NCI-H748 (cell line): Measurements from ENCODE around the gene ABRACL.

ENCODE experiments used
- DNase-seq: peaks from one replicate; lab custom pipeline; 2025; ENCODE audit not compliant: unreplicated experiment; lab: John Stamatoyannopoulos, UW

The ABRACL gene

GRCh38 chr6:139053382-139053781 is 24.8 kb downstream of the ABRACL start:
- no peak for DNase-seq

- no peak for DNase-seq
Observed at GRCh38 chr6:139054001-139054400, 25.5 kb downstream of the ABRACL start.

DNA sequence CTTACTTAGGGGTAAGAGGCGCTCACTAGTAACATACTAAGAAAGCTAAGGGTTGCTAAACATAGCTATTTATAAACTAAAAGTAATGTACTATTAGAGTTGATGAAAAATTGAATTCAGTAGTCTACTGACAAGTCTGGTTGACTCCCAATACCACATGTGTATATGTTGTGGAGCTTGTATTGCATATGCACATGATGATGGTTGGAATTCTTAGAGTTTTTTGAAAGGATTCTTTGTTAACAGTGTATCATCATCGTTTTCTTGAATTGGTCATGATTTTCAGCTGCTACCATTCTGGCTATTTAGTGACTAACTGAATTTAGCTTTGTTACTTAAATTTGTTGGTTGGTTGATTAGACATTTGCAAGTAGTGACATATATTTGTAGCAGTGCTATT is 27.2 kb downstream of the ABRACL start:
- no peak for DNase-seq

DNA sequence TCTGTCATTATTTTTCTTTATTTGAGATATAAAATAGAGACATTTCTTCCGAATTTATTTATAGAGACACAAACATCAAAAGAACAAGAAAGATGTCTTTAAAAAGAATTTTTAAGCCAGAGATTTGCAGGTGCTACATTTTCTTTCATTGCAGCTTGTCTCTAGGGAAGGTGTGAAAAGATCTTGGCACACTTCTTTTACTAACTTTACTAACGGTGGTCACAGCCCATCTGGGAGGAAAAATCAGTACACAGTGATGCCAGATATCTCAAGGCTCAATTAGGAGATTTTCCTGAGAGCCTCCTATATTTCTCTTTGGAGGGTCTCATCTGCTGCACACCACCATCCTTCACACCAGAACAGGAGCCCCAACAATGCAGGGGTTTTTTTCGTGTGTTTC is 29.5 kb downstream of the ABRACL start:
- no peak for DNase-seq

- DNase-seq: no peak
Observed at GRCh38 chr6:139060332-139060731, 31.8 kb downstream of the ABRACL start.

- no peak for DNase-seq
Observed at GRCh38 chr6:139062932-139063646, 34.5 kb downstream of the ABRACL start.

GRCh38 chr6:139064981-139065665 is 36.6 kb downstream of the ABRACL start:
- no peak for DNase-seq

GRCh38 chr6:139066080-139066479 is 37.5 kb downstream of the ABRACL start:
- DNase-seq: no peak

DNA sequence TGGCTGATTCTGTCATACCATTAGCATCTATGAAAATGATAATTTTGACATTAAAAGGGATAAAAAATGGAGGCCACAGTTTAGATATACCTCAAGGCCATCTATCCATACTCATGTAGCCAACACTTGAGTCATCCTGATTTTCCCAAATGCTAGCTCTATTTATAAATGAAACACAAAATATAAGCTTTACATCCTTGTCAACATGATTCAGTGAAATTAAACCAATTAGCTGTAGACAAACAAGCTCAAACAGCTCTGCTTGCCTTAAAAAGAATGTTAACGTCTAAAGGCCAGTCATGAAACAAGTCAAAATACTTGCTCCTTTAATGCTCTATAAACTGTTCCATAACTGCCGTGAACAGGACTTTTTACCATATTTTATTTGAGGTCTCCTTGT is 40.3 kb downstream of the ABRACL start:
- DNase-seq: no peak

- no peak for DNase-seq
Observed at GRCh38 chr6:139073118-139073517, 44.6 kb downstream of the ABRACL start.

DNA sequence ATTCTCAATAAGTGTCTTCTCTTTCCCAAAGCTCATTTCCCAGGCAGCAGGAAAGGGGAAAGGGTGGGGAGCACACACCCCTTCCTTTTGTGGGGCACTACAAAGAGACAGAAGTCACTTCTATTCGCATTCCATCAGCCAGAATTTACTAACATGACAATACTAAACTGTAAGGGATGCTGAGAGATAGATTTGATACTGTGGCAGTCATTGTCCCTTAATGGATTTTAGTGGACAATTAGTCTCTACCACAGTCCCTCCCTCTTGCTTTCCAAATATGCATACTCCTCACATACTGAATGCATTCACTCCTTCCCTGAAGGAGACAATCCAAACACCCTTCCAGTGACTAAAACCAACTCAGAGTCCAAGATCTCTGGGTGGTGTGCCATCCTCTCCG is 50.5 kb downstream of the ABRACL start:
- no peak for DNase-seq

GRCh38 chr6:139080255-139080920 is 51.8 kb downstream of the ABRACL start:
- no peak for DNase-seq

- DNase-seq: no peak
Observed at GRCh38 chr6:139081471-139081870, 52.9 kb downstream of the ABRACL start.

- no peak for DNase-seq
Observed at GRCh38 chr6:139082370-139082769, 53.8 kb downstream of the ABRACL start.

DNA sequence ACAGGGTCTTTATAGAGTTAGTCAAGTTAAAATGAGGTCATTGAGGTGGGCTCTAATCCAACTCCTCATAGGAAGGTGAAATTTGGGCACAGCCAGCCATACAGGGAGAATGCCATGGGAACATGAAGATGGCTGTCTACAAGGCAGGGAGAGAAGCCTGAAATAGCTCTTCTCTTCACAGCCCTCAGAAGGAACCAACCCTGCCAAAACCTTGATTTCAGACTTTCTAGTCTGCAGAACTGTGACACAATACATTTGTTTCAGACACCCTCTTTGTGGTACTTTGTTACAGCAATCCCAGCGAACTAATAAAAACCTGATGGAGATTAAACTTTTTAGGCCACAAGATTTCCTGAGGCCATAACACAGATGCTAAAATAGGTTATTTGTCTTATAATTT is 63.3 kb downstream of the ABRACL start:
- no peak for DNase-seq
